Transverse colon (tissue), 4 donors: ENCODE data around the gene DCAF6. TPM values are rescaled to one million over a fixed set of nuclear protein-coding genes. Genes with fewer than 3 reads are reported as not detected.

Experiments
- DNase-seq: peaks from one replicate; pipeline ENCODE4 v3.0.0-alpha.2; 2019
- H3K27ac ChIP-seq, 4 donors: fragments of 200-600 bp; sonication (generic); 2 replicates each; pipeline ENCODE4 v1.5.1; 2016 to 2018; ENCODE audit warnings: inconsistent platforms in 4 of 4
- H3K27me3 ChIP-seq: fragments of 200-600 bp; sonication (generic); 2 replicates; pipeline ENCODE4 v1.5.1; 2017; ENCODE audit warnings: inconsistent platforms
- H3K36me3 ChIP-seq, 4 donors: fragments of 200-600 bp; sonication (generic); 2 replicates each; pipeline ENCODE4 v1.5.1; 2017 to 2019; ENCODE audit warnings: inconsistent platforms in 4 of 4
- H3K4me1 ChIP-seq, 4 donors: fragments of 200-600 bp; sonication (generic); 2 replicates each; pipeline ENCODE4 v1.5.1; 2017 to 2020; ENCODE audit warnings: inconsistent platforms in 4 of 4
- H3K4me3 ChIP-seq, 4 donors: fragments of 200-600 bp; sonication (generic); 1 replicate in 1 of 4; 2 replicates in 3 of 4; pipeline versions ENCODE4 v1.5.1 to v1.6.1; 2017 to 2019; ENCODE audit warnings: inconsistent platforms in 4 of 4
- H3K9me3 ChIP-seq, 2 donors: fragments of 200-600 bp; sonication (generic); 2 replicates each; pipeline ENCODE4 v1.5.1; 2017 to 2019; ENCODE audit warnings: inconsistent platforms in 2 of 2
- EP300 ChIP-seq: sonication (generic); formaldehyde crosslinking; IDR thresholded peaks from one replicate; pipeline ENCODE4 v1.6.1; 2017; ENCODE audit warnings: antibody characterized with exemption, low read depth
- POLR2A ChIP-seq: fragments of 450-650 bp; IDR thresholded peaks from one replicate; pipeline ENCODE4 v1.6.1; 2016; ENCODE audit warnings: antibody characterized with exemption, mild to moderate bottlenecking, moderate library complexity
- POLR2AphosphoS5 ChIP-seq, 3 donors: sonication (generic); formaldehyde crosslinking; IDR thresholded peaks; one replicate each; pipeline ENCODE4 v1.6.1; 2016; ENCODE audit warnings: antibody characterized with exemption in 3 of 3
- WGBS, 2 donors: methylation state at CpG; one replicate each; pipeline ENCODE4 v1.1.5; 2018; ENCODE audit warnings: low coverage in 1 of 2; 5-methylcytosine and 5-hydroxymethylcytosine counted together
- in situ Hi-C, 4 donors: fragments of 200-750 bp; cut with MboI; loops; one replicate each; pipeline versions ENCODE4 v1.15.0 to v1.15.1; 2017; ENCODE audit warnings: low sequenced_read_pairs in 3 of 4, low pct_ligation_motif_present in 1 of 4, low pct_unique_long_range_greater_than_20kb in 1 of 4
- intact Hi-C: fragments of 100-400 bp; cut with DNase I; formaldehyde crosslinking; loops from one replicate; pipeline ENCODE4 v1.15.1; 2023; ENCODE audit warnings: low total_unique reads
- total RNA-seq, 4 donors: library from RNA; depleted of rRNA; stranded (reverse); fragments of >200 nt; gene quantifications; one replicate each; pipeline ENCODE4 v1.1.0, GENCODE V29; 2016
- TF ChIP-seq, protein P1 (sequence below), 5 experiments: fragments of 200-600 bp in 3 of 5; fragments of 450-650 bp in 2 of 5; sonication (generic) in 3 of 5; IDR thresholded peaks; 1 replicate in 2 of 5; 2 replicates in 3 of 5; pipeline ENCODE4 v1.5.1; 2016 to 2017; ENCODE audit warnings: antibody characterized with exemption in 5 of 5, inconsistent platforms in 3 of 5, mild to moderate bottlenecking in 2 of 5, moderate library complexity in 1 of 5

The DCAF6 gene
- total RNA-seq, 4 donors from 2014 or later, result 59.5 to 173 (median 93.4) TPM

DNA sequence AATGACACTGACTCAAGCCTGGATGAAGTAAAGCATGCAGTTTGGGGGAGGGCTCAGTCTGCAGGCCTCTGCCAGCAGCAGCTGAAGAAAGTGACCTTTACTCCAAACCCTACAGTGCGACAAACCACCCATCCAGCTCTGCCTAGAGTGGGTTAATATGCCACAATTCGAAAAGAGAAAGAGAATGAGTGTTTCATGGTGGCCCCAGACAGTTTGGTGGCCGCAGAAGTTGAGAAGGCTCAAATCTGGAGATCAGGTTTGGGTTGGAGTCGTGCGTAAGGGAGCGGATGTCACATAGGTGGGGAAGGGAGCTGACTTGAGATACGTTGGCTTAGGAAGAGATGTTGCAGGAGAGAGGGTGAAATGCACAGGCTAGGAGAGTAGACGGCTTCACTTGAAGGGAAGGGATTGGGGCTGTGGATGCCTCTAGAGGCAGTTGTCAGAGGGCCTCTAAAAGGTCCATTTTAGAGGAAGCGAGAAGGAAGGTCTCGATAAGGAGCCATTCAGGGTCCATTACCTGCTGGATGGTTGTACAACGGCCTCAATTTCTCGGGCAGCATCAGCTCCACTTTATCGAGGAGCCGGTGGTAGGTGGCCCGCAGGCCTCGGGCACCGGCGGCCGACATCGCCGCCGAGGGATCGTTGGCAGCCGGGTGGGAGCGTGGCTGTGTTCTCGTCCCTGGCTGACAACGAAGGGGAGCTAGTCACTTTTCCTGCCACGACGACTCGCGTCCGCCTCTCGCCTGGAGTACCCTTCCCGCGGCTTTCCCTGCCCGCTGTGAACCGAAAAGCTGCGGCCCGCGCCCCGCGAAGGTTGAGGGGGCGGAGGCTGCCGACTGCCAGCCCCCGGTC, 1.0 kb upstream of the DCAF6 start:
- H3K27ac ChIP-seq, result peak overlapping the region; percentile 95 to 98 (median 97)
- H3K9me3 ChIP-seq, result no peaks in the 10 kb centered on the region
- H3K36me3 ChIP-seq, result no peaks in the 10 kb centered on the region
- TF ChIP-seq, protein P1, sequence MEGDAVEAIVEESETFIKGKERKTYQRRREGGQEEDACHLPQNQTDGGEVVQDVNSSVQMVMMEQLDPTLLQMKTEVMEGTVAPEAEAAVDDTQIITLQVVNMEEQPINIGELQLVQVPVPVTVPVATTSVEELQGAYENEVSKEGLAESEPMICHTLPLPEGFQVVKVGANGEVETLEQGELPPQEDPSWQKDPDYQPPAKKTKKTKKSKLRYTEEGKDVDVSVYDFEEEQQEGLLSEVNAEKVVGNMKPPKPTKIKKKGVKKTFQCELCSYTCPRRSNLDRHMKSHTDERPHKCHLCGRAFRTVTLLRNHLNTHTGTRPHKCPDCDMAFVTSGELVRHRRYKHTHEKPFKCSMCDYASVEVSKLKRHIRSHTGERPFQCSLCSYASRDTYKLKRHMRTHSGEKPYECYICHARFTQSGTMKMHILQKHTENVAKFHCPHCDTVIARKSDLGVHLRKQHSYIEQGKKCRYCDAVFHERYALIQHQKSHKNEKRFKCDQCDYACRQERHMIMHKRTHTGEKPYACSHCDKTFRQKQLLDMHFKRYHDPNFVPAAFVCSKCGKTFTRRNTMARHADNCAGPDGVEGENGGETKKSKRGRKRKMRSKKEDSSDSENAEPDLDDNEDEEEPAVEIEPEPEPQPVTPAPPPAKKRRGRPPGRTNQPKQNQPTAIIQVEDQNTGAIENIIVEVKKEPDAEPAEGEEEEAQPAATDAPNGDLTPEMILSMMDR (IDR thresholded peaks at IDR 0.05), result peak in 1 of 5 experiments; percentile 21
- peak; percentile 88 to 94 (median 93) for TF ChIP-seq POLR2AphosphoS5 (IDR thresholded peaks at IDR 0.05)
- TF ChIP-seq EP300, result no peak
- TF ChIP-seq POLR2A, result peak; percentile 86
- in situ Hi-C loops (loop anchor here in 3 of 4 donors (10.0 to 25.0 kb wide), 2 partner anchors 211 to 223 kb away; partner anchors contain the start of gene MPZL1 (in 3 of the 3)), intact Hi-C loops (loop anchor here (2.0 kb wide), 1 partner anchor 215 kb away; the partner anchor contains the start of gene MPZL1)
- peak overlapping the region; percentile 66 to 97 (median 83) for H3K4me3 ChIP-seq
- H3K27me3 ChIP-seq, result no peaks in the 10 kb centered on the region
- H3K4me1 ChIP-seq, result peaks cover 0 to 66% (median 38%) of the 10 kb centered on the region in 4 donors
- WGBS, 2 donors, result 0 to 1% methylated on average over 7 to 45 of the region's 45 CpGs
- DNase-seq, result peak; percentile 55

DNA sequence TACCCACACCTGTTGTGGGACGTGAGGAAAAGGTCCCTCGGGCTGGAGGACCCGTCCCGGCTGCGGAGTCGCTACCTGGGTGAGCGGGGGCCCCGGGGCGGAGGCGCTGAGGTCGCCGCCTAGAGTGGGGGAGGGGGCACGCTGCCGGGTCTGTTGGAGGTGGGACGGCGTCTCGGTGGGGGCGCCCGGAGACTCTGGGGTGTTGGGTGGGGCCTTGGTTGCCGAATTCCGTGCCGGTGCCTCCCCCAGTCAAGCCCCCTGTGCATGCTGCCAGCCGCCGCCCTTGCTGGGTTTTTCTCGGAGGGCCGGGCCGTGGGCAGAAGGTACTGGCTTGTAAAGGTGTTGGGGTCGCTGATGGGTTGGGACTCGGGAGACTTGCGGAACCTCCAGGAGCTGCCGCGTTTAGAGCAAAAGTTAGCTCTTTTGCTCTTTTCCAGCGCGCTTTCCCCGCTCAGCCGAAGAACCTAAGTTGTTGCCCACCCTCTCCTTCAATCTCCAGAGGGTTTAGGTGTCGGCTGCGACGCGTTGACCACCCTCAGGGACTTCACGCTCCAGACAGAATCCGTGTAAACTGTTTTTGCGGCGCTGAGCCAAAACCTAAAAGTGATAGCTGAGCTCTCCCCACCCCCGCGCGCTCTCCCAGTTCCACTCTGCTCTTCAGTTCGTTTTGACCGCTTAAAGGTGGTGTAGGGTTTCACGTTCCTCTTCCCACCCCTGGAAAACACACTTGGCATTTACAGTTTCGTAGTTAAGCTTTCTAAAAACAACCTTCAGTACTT, 636 bp downstream of the DCAF6 start, which contains the start of gene MPC2:
Gene MPC2, minus strand, starts transcription at position 143 of the 779 bp plus-strand sequence. CDS start 1,231 bp downstream, outside the sequence.
- Histone ChIP-seq H3K27ac (peak within 1 kb of the TSS; percentile 95 to 98 (median 97)), H3K4me1 (peaks cover 0 to 50% (median 28%) of the 10 kb centered on the region in 4 donors), H3K27me3 (no peaks in the 10 kb centered on the region), H3K36me3 (no peaks in the 10 kb centered on the region), H3K9me3 (no peaks in the 10 kb centered on the region), H3K4me3 (peak within 1 kb of the TSS; percentile 68 to 97 (median 83))
- in situ Hi-C loops (loop anchor here in 3 of 4 donors (10.0 to 25.0 kb wide), 2 partner anchors 212 to 225 kb away; partner anchors contain the start of gene MPZL1 (in 3 of the 3)), intact Hi-C loops (loop anchor here (2.0 kb wide), 1 partner anchor 216 kb away; the partner anchor contains the start of gene MPZL1)
- DNase-seq, result peak; percentile 73
- TF ChIP-seq POLR2AphosphoS5 (IDR thresholded peaks at IDR 0.05), result peak in 2 of 3 donors; percentile 10 to 39
- TF ChIP-seq, protein P1 (IDR thresholded peaks at IDR 0.05), result no peak
- WGBS, 2 donors, result 0% methylated on average over 1 to 36 of the region's 51 CpGs

DNA sequence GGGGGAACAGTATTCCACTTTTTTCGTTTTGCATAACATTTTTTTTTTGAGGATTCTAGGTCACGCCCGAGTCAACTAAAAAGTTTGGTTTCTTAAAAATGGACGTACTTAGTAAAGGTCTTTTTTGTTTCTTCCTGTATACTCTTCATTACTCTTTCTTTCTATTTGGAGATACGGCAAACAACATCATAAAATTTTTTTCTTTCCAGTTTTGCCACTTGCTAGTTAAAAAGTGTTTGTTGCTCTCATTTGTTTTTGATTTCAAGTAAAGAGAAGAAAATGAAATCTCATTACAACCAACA, 1.2 kb downstream of the DCAF6 start:
- Histone ChIP-seq H3K9me3 (no peaks in the 10 kb centered on the region), H3K36me3 (no peaks in the 10 kb centered on the region), H3K27me3 (no peaks in the 10 kb centered on the region), H3K27ac (peak overlapping the region; percentile 95 to 98 (median 97)), H3K4me1 (peaks cover 0 to 45% (median 25%) of the 10 kb centered on the region in 4 donors), H3K4me3 (peak overlapping the region; percentile 68 to 97 (median 83))
- 0 to 1% methylated on average over 5 of the region's 5 CpGs for WGBS, 2 donors
- TF ChIP-seq POLR2AphosphoS5 (IDR thresholded peaks at IDR 0.05) (no peak), EP300 (no peak), POLR2A (no peak)
- TF ChIP-seq, protein P1 (IDR thresholded peaks at IDR 0.05), result no peak
- intact Hi-C loops (loop anchor here (2.0 kb wide), 1 partner anchor 217 kb away; the partner anchor contains the start of gene MPZL1), in situ Hi-C loops (loop anchor here in 3 of 4 donors (10.0 to 25.0 kb wide), 2 partner anchors 213 to 225 kb away; partner anchors contain the start of gene MPZL1 (in 3 of the 3))
- no peak for DNase-seq
